Stomach (tissue), 4 donors: ENCODE measurements around the gene MGAT4A.

Experiments used
- POLR2A ChIP-seq, 4 donors: fragments of 450-650 bp; IDR thresholded peaks; one replicate each; pipeline ENCODE4 v1.6.1; 2016; ENCODE audit warnings: antibody characterized with exemption in 4 of 4, control low read depth in 2 of 4, mild to moderate bottlenecking in 1 of 4, moderate library complexity in 1 of 4
- TF ChIP-seq, protein P1 (sequence below), 7 experiments: fragments of 450-650 bp in 4 of 7; fragments of 200-600 bp in 3 of 7; sonication (generic) in 3 of 7; IDR thresholded peaks; one replicate each; pipeline ENCODE4 v1.5.1; 2016 to 2019; ENCODE audit warnings: antibody characterized with exemption in 7 of 7, control low read depth in 2 of 7, mild to moderate bottlenecking in 1 of 7

DNA sequence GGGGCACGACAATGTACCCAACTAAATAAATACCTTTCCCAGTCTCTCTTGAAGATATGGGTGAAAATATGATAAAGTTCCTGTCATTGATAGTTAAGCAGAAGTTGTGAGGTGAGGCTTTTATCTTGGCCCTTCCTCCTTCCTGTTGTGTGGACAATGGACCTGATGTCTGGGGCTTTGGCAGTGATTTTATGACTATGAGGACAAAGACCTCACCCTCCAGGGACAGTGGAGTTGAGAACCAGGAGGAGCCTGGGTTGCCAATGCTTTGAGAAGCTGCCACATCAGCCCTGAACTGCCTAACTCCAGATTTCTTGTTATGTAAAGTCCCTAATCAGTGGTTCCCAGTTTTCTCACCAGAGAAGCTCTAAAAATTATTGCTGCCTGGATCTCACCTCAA lies 20.8 kb upstream of the MGAT4A start:
- TF ChIP-seq POLR2A (IDR thresholded peaks at IDR 0.05), result no peak
- TF ChIP-seq, protein P1, sequence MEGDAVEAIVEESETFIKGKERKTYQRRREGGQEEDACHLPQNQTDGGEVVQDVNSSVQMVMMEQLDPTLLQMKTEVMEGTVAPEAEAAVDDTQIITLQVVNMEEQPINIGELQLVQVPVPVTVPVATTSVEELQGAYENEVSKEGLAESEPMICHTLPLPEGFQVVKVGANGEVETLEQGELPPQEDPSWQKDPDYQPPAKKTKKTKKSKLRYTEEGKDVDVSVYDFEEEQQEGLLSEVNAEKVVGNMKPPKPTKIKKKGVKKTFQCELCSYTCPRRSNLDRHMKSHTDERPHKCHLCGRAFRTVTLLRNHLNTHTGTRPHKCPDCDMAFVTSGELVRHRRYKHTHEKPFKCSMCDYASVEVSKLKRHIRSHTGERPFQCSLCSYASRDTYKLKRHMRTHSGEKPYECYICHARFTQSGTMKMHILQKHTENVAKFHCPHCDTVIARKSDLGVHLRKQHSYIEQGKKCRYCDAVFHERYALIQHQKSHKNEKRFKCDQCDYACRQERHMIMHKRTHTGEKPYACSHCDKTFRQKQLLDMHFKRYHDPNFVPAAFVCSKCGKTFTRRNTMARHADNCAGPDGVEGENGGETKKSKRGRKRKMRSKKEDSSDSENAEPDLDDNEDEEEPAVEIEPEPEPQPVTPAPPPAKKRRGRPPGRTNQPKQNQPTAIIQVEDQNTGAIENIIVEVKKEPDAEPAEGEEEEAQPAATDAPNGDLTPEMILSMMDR (IDR thresholded peaks at IDR 0.05), result no peak
